AG04449 (cell line): ENCODE results near the gene TMEM164.
"Not testable (repeated sequence)": the region's sequence is repeated elsewhere in the genome, so short reads cannot be mapped to it uniquely, and the experiment has no call there.

Experiments
- CTCF ChIA-PET: fragments of 350-600 bp; formaldehyde crosslinking; extraction: SDS; loops from one replicate; lab custom pipeline; 2021; ENCODE audit warnings: antibody characterized with exemption; lab: Yijun Ruan, JAX
- POLR2A ChIA-PET: fragments of 400-600, 350-600 bp; formaldehyde crosslinking; extraction: SDS; loops from one replicate; lab custom pipeline; 2020; ENCODE audit warnings: antibody characterized with exemption, inconsistent platforms; lab: Yijun Ruan, JAX
- DNase-seq: peaks from one replicate; pipeline ENCODE4 v3.0.0-alpha.2; 2010; ENCODE audit warnings: low read depth, low spot score
- H3K4me3 ChIP-seq: 2 replicates; pipeline ENCODE4 v1.5.1; 2011; ENCODE audit warnings: low read depth, mild to moderate bottlenecking, control low read depth, low read length
- TF ChIP-seq, protein P1 (sequence below): IDR thresholded peaks from one replicate; pipeline ENCODE4 v1.5.1; 2011; ENCODE audit warnings: mild to moderate bottlenecking, moderate library complexity, low read length, control low read depth, inconsistent platforms; ENCODE audit not compliant: insufficient read depth; ENCODE audit errors: missing control alignments

The TMEM164 gene

DNA sequence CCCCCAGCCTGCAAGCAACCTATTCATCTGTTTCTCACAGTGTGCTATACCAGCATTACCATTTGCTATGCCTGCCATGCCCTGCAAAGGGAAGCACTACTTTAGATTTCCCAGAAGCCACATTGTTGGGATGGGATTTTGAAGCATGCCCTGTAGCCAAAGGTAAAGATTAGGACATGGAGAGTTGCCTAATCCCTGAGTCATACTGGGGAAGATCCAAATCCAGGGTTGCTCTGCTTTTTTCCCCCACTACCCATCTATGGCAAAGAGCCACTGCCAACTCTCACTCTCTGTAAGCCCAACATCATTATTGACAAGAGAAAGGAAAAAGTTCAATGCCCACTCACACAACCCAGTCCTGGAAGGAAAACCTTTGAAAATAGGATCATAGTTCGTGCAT is 36.7 kb upstream of the TMEM164 start:
- DNase-seq = no peak
- no peak overlapping the region for H3K4me3 ChIP-seq
- TF ChIP-seq, protein P1, sequence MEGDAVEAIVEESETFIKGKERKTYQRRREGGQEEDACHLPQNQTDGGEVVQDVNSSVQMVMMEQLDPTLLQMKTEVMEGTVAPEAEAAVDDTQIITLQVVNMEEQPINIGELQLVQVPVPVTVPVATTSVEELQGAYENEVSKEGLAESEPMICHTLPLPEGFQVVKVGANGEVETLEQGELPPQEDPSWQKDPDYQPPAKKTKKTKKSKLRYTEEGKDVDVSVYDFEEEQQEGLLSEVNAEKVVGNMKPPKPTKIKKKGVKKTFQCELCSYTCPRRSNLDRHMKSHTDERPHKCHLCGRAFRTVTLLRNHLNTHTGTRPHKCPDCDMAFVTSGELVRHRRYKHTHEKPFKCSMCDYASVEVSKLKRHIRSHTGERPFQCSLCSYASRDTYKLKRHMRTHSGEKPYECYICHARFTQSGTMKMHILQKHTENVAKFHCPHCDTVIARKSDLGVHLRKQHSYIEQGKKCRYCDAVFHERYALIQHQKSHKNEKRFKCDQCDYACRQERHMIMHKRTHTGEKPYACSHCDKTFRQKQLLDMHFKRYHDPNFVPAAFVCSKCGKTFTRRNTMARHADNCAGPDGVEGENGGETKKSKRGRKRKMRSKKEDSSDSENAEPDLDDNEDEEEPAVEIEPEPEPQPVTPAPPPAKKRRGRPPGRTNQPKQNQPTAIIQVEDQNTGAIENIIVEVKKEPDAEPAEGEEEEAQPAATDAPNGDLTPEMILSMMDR = no peak
- CTCF ChIA-PET = no interaction called here
- POLR2A ChIA-PET = no interaction called here

DNA sequence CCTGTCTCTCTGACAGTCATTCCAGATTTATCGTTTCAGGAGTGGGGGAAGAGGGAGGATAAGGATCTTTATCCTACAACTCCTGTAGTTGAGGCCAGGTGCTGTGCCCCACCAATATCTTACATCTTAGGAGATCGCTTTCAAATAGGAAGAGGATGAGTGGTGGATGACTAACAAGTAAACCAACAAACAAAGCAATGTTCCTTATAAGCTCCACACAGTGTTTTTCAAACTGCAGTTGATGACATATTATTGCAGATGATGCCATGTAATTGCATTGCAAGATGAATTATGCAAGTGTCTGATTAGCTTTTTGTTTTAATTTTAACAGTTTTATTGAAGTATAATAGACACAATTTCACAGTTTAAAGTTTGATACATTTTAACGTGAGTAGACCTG is 35.8 kb upstream of the TMEM164 start:
- H3K4me3 ChIP-seq = no peak overlapping the region
- CTCF ChIA-PET = no interaction called here
- POLR2A ChIA-PET = no interaction called here
- DNase-seq = no peak
- TF ChIP-seq, protein P1 = no peak

DNA sequence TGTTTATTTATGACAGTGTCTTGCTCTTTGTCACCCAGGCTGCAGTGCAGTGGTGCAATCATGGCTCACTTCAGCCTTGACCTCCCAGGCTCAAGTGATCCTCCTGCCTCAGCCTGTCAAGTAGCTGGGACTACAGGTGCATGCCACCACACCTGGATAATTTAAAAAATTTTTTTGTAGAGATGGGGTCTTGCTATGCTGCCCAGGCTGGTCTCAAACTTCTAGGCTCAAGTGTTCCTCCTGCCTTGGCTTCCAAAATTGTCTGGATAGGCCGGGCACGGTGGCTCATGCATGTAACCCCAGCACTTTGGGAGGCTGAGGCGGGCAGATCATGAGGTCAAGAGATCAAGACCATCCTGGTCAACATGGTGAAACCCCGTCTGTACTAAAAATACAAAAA is 32.1 kb upstream of the TMEM164 start:
- H3K4me3 ChIP-seq, CTCF ChIA-PET, DNase-seq, POLR2A ChIA-PET: not testable (repeated sequence)

DNA sequence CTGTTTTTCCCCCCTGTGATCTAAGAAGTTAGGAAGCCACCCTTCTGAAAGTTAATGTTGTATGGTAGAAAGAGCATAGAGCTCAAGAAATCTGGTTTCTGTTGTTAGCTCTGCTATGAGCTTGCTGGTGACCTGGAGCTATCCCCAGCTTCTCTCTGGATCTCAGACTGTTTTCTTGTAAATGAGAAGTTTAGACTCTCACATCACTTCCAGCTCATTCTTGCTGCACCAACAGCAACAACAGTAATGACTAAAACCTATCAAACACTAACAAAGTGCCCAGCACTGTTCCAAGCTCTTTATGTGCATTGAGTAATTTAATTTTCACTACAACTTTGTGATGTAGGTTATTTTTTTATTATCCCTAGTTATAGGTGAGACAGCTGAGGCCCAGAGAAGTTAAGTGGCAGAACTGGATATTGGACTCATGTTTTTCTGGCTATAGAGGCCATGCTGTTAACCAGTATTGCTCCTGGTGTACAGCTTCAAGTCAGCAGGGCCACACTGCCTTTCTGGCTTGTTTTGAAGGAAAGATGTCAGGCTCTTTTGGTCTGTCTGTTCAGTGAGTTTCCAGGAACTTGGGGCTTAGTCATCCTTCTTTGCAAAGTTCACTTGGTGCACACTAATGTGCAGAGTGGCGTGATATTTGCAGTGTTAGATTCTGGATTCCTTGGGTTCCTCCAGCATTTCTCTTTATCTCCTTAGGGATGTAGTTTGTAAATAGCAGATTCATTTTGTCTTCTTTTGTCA is 27.8 kb upstream of the TMEM164 start:
- POLR2A ChIA-PET = no interaction called here
- DNase-seq = no peak
- TF ChIP-seq, protein P1 = no peak
- CTCF ChIA-PET = interaction anchor here (1.2 kb wide), 1 partner anchor 17 kb away, joined by 3 read pairs; no protein-coding TSS in a partner anchor
- no peak overlapping the region for H3K4me3 ChIP-seq

DNA sequence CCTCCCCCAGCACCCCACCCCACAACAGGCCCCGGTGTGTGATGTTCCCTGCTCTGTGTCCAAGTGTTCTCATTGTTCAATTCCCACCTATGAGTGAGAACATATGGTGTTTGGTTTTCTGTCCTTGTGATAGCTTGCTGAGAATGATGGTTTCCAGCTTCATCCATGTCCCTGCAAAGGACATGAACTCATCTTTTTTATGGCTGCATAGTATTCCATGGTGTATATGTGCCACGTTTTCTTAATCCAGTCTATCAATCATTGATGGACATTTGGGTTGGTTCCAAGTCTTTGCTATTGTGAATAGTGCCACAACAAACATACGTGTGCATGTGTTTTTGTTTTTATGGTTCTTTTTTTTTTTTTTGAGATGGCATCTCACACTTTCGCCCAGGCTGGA is 17.7 kb upstream of the TMEM164 start:
- CTCF ChIA-PET, POLR2A ChIA-PET, DNase-seq: not testable (repeated sequence)

DNA sequence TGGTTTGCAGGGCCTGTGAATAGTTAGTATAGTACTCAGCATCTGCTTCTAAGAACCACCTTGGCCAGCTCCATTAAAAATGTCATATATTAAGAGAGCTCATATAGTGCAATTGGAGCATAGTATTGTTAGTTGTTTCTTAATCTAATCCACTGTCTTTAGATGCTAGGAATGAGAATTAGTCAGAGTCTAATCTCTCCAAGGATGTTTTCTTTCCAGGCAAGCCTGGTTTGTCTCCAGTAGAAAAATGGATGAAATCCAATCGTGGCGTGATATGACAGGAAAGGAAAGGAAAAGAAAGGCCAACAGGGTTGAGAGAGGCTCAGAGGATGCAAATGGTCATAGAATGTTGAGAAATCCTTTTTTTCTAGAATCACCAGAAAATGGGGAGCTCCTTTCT is 15.0 kb upstream of the TMEM164 start:
- ChIA-PET POLR2A (no interaction called here), CTCF (interaction anchor here (1.3 kb wide), 1 partner anchor 77 kb away, joined by 3 read pairs; no protein-coding TSS in a partner anchor)
- DNase-seq = no peak
- TF ChIP-seq, protein P1 = no peak
- no peak overlapping the region for H3K4me3 ChIP-seq

More for the DNA sequence above, 17.7 kb upstream of the TMEM164 start:
- not testable (repeated sequence) for H3K4me3 ChIP-seq

DNA sequence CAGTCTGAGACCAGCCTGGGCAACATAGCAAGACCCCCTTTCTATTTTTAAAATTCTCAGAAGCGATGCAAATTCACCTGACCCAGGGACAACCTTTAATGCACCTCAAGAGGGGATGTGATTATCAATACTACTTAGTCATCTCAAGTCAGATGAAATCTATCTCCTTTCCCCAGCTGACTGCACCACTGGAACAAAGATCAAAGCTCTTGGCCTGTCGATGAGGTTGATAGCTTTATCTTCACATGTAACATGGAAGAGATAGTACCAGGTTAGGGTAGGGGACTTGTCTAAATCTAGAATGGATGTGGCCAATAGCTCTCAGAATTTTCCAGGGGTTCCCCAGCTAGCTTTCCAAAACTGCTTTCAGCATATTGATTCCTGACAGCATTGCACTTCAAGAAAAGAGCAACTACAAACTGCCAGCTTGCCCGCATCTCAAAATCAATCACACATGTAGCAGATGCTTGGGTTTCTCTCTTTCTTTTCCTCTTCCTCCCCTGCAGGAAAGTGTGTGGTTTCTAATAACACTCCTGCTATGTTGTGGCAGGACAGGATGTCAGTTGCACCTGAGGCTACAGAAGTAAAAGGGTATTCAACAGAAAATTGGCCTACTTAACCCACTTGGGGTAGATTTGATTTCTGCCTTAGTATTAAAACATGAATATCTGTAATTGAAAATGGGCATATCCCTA is 12.2 kb upstream of the TMEM164 start:
- DNase-seq = no peak
- POLR2A ChIA-PET = no interaction called here
- TF ChIP-seq, protein P1 = no peak
- CTCF ChIA-PET = no interaction called here
- H3K4me3 ChIP-seq = no peak overlapping the region
